NOMO-1 treated with DMSO at 0.1 percent for 48 hours (cell line): ENCODE results near the gene WFS1.

ENCODE experiments used
- DNase-seq: peaks from one replicate; lab custom pipeline; 2025; ENCODE audit not compliant: unreplicated experiment; lab: John Stamatoyannopoulos, UW

The WFS1 gene

GRCh38 chr4:6258026-6258360, 11.7 kb upstream of the WFS1 start:
- DNase-seq, result no peak

- no peak for DNase-seq
Observed at GRCh38 chr4:6258741-6259140, 10.9 kb upstream of the WFS1 start.

GRCh38 chr4:6259886-6260285, 9.8 kb upstream of the WFS1 start:
- DNase-seq, result no peak

- no peak for DNase-seq
Observed at GRCh38 chr4:6262176-6262575, 7.5 kb upstream of the WFS1 start.

GRCh38 chr4:6262847-6263487, 6.7 kb upstream of the WFS1 start:
- no peak for DNase-seq

- no peak for DNase-seq
Observed at GRCh38 chr4:6263526-6264224, 6.0 kb upstream of the WFS1 start.

- DNase-seq, result peak; percentile 2
Observed at GRCh38 chr4:6264225-6264540, 5.5 kb upstream of the WFS1 start.

GRCh38 chr4:6265546-6265945, 4.1 kb upstream of the WFS1 start:
- no peak for DNase-seq

- peak; percentile 80 for DNase-seq
Observed at GRCh38 chr4:6267573-6267972, 2.1 kb upstream of the WFS1 start.

- DNase-seq, result no peak
Observed at GRCh38 chr4:6268650-6269615, 717 bp upstream of the WFS1 start.

- no peak for DNase-seq
Observed at GRCh38 chr4:6270636-6271121, 1.0 kb downstream of the WFS1 start.

GRCh38 chr4:6271206-6271605, 1.6 kb downstream of the WFS1 start:
- DNase-seq, result no peak

GRCh38 chr4:6271701-6272465, 2.2 kb downstream of the WFS1 start:
- DNase-seq, result no peak

GRCh38 chr4:6272863-6273660, 3.4 kb downstream of the WFS1 start:
- DNase-seq, result no peak

- DNase-seq, result no peak
Observed at GRCh38 chr4:6273661-6273990, 4.0 kb downstream of the WFS1 start.

- no peak for DNase-seq
Observed at GRCh38 chr4:6275351-6275750, 5.7 kb downstream of the WFS1 start.

GRCh38 chr4:6275898-6276806, 6.5 kb downstream of the WFS1 start:
- no peak for DNase-seq

- DNase-seq, result no peak
Observed at GRCh38 chr4:6277139-6277802, 7.6 kb downstream of the WFS1 start.
